ENCODE data around the gene AGRN.
A peak's percentile ranks its signal among the peaks of the same experiment; 100 is the strongest.

The AGRN gene

DNA sequence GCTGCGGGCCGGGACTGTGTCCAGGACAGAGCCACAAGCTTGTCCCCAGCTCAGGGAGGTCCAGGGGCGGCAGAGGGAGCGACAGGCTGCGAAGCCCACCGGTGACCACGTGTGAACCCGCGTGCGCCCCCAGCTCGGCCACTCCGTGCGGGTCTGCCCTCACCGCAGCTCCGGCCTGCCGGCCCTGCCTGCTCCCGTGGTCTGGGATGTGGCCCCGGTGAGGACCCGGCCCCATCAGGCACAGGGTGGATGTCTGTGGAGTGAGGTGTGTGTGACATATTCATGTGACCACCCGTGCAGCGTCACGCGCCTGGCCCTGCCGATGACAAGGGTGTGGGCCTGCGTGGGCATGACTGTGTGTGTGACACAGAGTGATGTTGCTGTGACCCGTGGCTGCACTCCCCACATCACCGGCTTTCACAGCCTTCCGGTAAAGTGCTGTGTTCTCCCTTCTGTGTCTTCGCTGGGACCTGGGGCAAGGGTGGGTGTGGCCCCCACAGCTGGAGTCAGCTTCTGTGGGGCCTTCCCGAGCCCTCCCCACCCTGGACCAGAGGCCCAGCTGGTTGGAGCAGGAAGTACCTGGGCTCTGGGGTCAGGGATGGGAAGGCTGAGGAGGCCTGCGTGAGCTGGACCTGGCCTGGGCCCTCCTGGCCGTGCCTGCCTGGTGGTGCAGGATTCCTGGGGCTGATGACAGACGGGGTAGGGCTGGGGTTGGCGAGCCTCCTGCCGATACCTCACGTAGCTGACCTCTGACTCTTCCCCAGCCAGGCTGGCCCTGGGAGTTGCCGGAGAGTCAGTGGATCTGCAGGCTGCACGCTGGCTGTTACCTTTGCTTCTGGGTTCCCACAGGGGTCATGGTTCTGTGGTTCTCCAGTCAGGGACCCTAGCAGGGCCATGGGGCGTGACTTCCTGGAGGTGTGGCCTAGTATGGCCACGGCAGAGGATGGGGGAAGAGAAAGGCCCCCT, 50.1 kb downstream of the AGRN start:
- Histone ChIP-seq H3K4me2 (ENCODE audit: insufficient read depth, low read length, poor library complexity, severe bottlenecking) (peak overlapping the region; percentile 66), H4K91ac (ENCODE audit: low read depth, low read length, poor library complexity) (peak overlapping the region; percentile 72), H2BK120ac (ENCODE audit: low read depth, low read length) (peak overlapping the region; percentile 96), H4K8ac (ENCODE audit: low read depth, low read length) (peak overlapping the region; percentile 48), H3K23ac (ENCODE audit: low read depth, low read length, poor library complexity) (peak overlapping the region; percentile 96), H2BK15ac (ENCODE audit: low read length) (peak overlapping the region; percentile 98), H3K27me3 (ENCODE audit: control insufficient read depth in 3 of 3, insufficient read depth in 3 of 3, low read depth in 1 of 3, low read length in 3 of 3) (peaks cover 2 to 82% (median 18%) of the 10 kb centered on the region in 3 experiments), H3K14ac (ENCODE audit: low read length) (peak overlapping the region; percentile 89), H3K18ac (ENCODE audit: low read length) (peak overlapping the region; percentile 97), H2AK5ac (ENCODE audit: low read depth, low read length) (peak overlapping the region; percentile 100), H3K4me1 (ENCODE audit: control insufficient read depth in 2 of 2, insufficient read depth in 1 of 2, low read depth in 1 of 2, low read length in 2 of 2) (peaks cover 16 to 17% of the 10 kb centered on the region in 2 donors), H3K79me1 (ENCODE audit: low read depth, low read length) (peaks cover 7% of the 10 kb centered on the region), H3K9ac (ENCODE audit: low read depth, low read length, poor library complexity) (peak overlapping the region; percentile 88), H3K9me3 (replicated peaks in 1 of 2; ENCODE audit: control insufficient read depth in 2 of 2, insufficient read depth in 1 of 2, low read depth in 1 of 2, low read length in 2 of 2) (no peaks in the 10 kb centered on the region), H3K4me3 (ENCODE audit: low read length in 2 of 2) (peak overlapping the region; percentile 67 to 96), H2BK5ac (ENCODE audit: low read length) (peak overlapping the region; percentile 93), H3K4ac (ENCODE audit: low read length) (peak overlapping the region; percentile 84), H3K27ac (replicated peaks; ENCODE audit: low read length) (no peak overlapping the region), H3K36me3 (replicated peaks in 1 of 2; ENCODE audit: control insufficient read depth in 2 of 2, insufficient read depth in 2 of 2, low read length in 2 of 2) (no peaks in the 10 kb centered on the region), H2AFZ (ENCODE audit: low read length) (peak overlapping the region; percentile 97), H2BK12ac (ENCODE audit: low read length) (peak overlapping the region; percentile 98)
- no peak for DNase-seq (ENCODE audit: low spot score)
- no CpG with 5 or more reads among the region's 40 CpGs for WGBS, 2 donors (ENCODE audit: extremely low coverage in 2 of 2, insufficient read length in 2 of 2, insufficient replicate concordance in 1 of 2)

GRCh38 chr1:1071486-1072298, 51.8 kb downstream of the AGRN start:
- H3K4me2 ChIP-seq (ENCODE audit: insufficient read depth, low read length, poor library complexity, severe bottlenecking): no peak overlapping the region
- WGBS, 2 donors (ENCODE audit: extremely low coverage in 2 of 2, insufficient read length in 2 of 2, insufficient replicate concordance in 1 of 2): no CpG with 5 or more reads among the region's 56 CpGs

GRCh38 chr1:1072299-1072848, 52.5 kb downstream of the AGRN start:
- Histone ChIP-seq H3K79me1 (ENCODE audit: low read depth, low read length) (peaks cover 7% of the 10 kb centered on the region), H3K9ac (ENCODE audit: low read depth, low read length, poor library complexity) (no peak overlapping the region), H4K8ac (ENCODE audit: low read depth, low read length) (no peak overlapping the region), H3K23ac (ENCODE audit: low read depth, low read length, poor library complexity) (peak overlapping the region; percentile 55), H3K9me3 (replicated peaks in 1 of 2; ENCODE audit: control insufficient read depth in 2 of 2, insufficient read depth in 1 of 2, low read depth in 1 of 2, low read length in 2 of 2) (no peaks in the 10 kb centered on the region), H3K36me3 (replicated peaks in 1 of 2; ENCODE audit: control insufficient read depth in 2 of 2, insufficient read depth in 2 of 2, low read length in 2 of 2) (no peaks in the 10 kb centered on the region), H3K27ac (replicated peaks; ENCODE audit: low read length) (no peak overlapping the region), H3K4me3 (ENCODE audit: low read length in 2 of 2) (no peak overlapping the region), H2BK15ac (ENCODE audit: low read length) (peak overlapping the region; percentile 85), H3K14ac (ENCODE audit: low read length) (peak overlapping the region; percentile 56), H2AFZ (ENCODE audit: low read length) (no peak overlapping the region), H3K27me3 (ENCODE audit: control insufficient read depth in 3 of 3, insufficient read depth in 3 of 3, low read depth in 1 of 3, low read length in 3 of 3) (peaks cover 2 to 68% (median 17%) of the 10 kb centered on the region in 3 experiments), H3K4me1 (ENCODE audit: control insufficient read depth in 2 of 2, insufficient read depth in 1 of 2, low read depth in 1 of 2, low read length in 2 of 2) (peaks cover 16 to 17% of the 10 kb centered on the region in 2 donors), H2BK5ac (ENCODE audit: low read length) (no peak overlapping the region), H2BK12ac (ENCODE audit: low read length) (peak overlapping the region; percentile 58), H3K18ac (ENCODE audit: low read length) (peak overlapping the region; percentile 48), H3K4ac (ENCODE audit: low read length) (no peak overlapping the region), H2AK5ac (ENCODE audit: low read depth, low read length) (no peak overlapping the region), H4K91ac (ENCODE audit: low read depth, low read length, poor library complexity) (no peak overlapping the region), H3K4me2 (ENCODE audit: insufficient read depth, low read length, poor library complexity, severe bottlenecking) (no peak overlapping the region), H2BK120ac (ENCODE audit: low read depth, low read length) (no peak overlapping the region)
- WGBS, 2 donors (ENCODE audit: extremely low coverage in 2 of 2, insufficient read length in 2 of 2, insufficient replicate concordance in 1 of 2): no CpG with 5 or more reads among the region's 21 CpGs
- DNase-seq (ENCODE audit: low spot score): no peak

More at GRCh38 chr1:1071486-1072298, 51.8 kb downstream of the AGRN start:
- Histone ChIP-seq H2BK15ac (ENCODE audit: low read length) (peak overlapping the region; percentile 85), H2BK120ac (ENCODE audit: low read depth, low read length) (no peak overlapping the region), H3K18ac (ENCODE audit: low read length) (no peak overlapping the region), H4K91ac (ENCODE audit: low read depth, low read length, poor library complexity) (no peak overlapping the region), H3K4me3 (ENCODE audit: low read length in 2 of 2) (no peak overlapping the region), H3K14ac (ENCODE audit: low read length) (peak overlapping the region; percentile 56), H3K9ac (ENCODE audit: low read depth, low read length, poor library complexity) (no peak overlapping the region), H3K27ac (replicated peaks; ENCODE audit: low read length) (no peak overlapping the region), H2BK12ac (ENCODE audit: low read length) (peak overlapping the region; percentile 41), H2AFZ (ENCODE audit: low read length) (no peak overlapping the region), H3K27me3 (ENCODE audit: control insufficient read depth in 3 of 3, insufficient read depth in 3 of 3, low read depth in 1 of 3, low read length in 3 of 3) (peaks cover 2 to 72% (median 18%) of the 10 kb centered on the region in 3 experiments), H3K9me3 (replicated peaks in 1 of 2; ENCODE audit: control insufficient read depth in 2 of 2, insufficient read depth in 1 of 2, low read depth in 1 of 2, low read length in 2 of 2) (no peaks in the 10 kb centered on the region), H2AK5ac (ENCODE audit: low read depth, low read length) (peak overlapping the region; percentile 28), H3K4me1 (ENCODE audit: control insufficient read depth in 2 of 2, insufficient read depth in 1 of 2, low read depth in 1 of 2, low read length in 2 of 2) (peaks cover 16 to 17% of the 10 kb centered on the region in 2 donors), H4K8ac (ENCODE audit: low read depth, low read length) (no peak overlapping the region), H3K23ac (ENCODE audit: low read depth, low read length, poor library complexity) (no peak overlapping the region), H2BK5ac (ENCODE audit: low read length) (no peak overlapping the region), H3K36me3 (replicated peaks in 1 of 2; ENCODE audit: control insufficient read depth in 2 of 2, insufficient read depth in 2 of 2, low read length in 2 of 2) (no peaks in the 10 kb centered on the region), H3K4ac (ENCODE audit: low read length) (no peak overlapping the region), H3K79me1 (ENCODE audit: low read depth, low read length) (peaks cover 7% of the 10 kb centered on the region)
- DNase-seq (ENCODE audit: low spot score): no peak

Measured in neuronal stem cell (in vitro differentiated cells).